Activated naive CD4-positive, alpha-beta T cell treated with anti-CD3 and anti-CD28 coated beads for 36 hours (primary cell): ENCODE data around the gene PRPF39. TPM values are rescaled to one million over a fixed set of nuclear protein-coding genes. Genes with fewer than 3 reads are reported as not detected.
"Not testable (repeated sequence)": the region's sequence is repeated elsewhere in the genome, so short reads cannot be mapped to it uniquely, and the experiment has no call there.

Experiments
- CTCF ChIA-PET: fragments of 350-600 bp; sonication (Branson Sonifier 250); formaldehyde crosslinking; loops from one replicate; lab custom pipeline; 2021; ENCODE audit warnings: antibody characterized with exemption; lab: Charles Lee
- DNase-seq: peaks from one replicate; pipeline ENCODE4 v3.0.0-alpha.2; 2020
- H3K27ac Mint-ChIP-seq: one replicate; pipeline ENCODE4 v1.8.0; 2021; ENCODE audit warnings: mild to moderate bottlenecking, mixed read lengths
- H3K27me3 Mint-ChIP-seq: one replicate; pipeline ENCODE4 v1.8.0; 2021; ENCODE audit warnings: low read depth, mixed read lengths
- H3K36me3 Mint-ChIP-seq: one replicate; pipeline ENCODE4 v1.8.0; 2021; ENCODE audit warnings: low read depth, mixed read lengths
- H3K4me1 Mint-ChIP-seq: one replicate; pipeline ENCODE4 v1.8.0; 2021; ENCODE audit warnings: low read depth, mixed read lengths
- H3K4me3 Mint-ChIP-seq: one replicate; pipeline ENCODE4 v1.8.0; 2021; ENCODE audit warnings: mild to moderate bottlenecking, moderate library complexity, mixed read lengths
- H3K9me3 Mint-ChIP-seq: one replicate; pipeline ENCODE4 v1.8.0; 2021; ENCODE audit warnings: mixed read lengths
- intact Hi-C: fragments of 100-400 bp; cut with micrococcal nuclease; formaldehyde crosslinking; loops from one replicate; pipeline ENCODE4 v1.15.1; 2023
- total RNA-seq, 2 experiments: library from RNA; stranded (reverse); gene quantifications; one replicate each; pipeline ENCODE4 v1.2.3, GENCODE V29; 2021

The PRPF39 gene
- total RNA-seq, 2 experiments from 2014 or later = 32.0 to 35.6 TPM

DNA sequence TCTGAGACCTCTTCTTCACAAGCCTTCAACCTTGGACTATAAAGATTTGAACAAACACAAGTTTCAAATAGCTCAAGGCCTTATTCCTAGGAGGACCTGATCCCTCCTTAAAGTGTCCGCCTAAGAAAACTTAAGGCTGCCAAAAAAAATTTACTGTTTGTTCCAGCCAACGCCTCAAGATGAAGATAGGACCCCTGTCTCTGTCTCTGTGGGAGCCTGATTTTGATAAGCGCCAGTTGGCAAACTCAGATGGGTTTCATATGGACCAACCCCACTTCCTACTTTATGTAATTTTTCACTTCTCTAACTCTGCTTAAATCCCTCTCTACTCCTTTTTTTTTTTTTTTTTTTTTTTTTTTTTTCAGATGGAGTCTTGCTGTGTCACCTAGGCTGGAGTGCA lies 39.4 kb downstream of the PRPF39 start:
- no peaks in the 10 kb centered on the region for H3K27me3 Mint-ChIP-seq
- DNase-seq = no peak
- no peaks in the 10 kb centered on the region for H3K4me1 Mint-ChIP-seq
- intact Hi-C loops = no loop called here
- H3K4me3 Mint-ChIP-seq = no peak overlapping the region
- CTCF ChIA-PET = interaction anchor here (0.5 to 0.7 kb wide), 2 partner anchors 27 to 187 kb away, joined by 3 read pairs; no protein-coding TSS in a partner anchor
- no peak overlapping the region for H3K27ac Mint-ChIP-seq
- peaks cover 39% of the 10 kb centered on the region for H3K36me3 Mint-ChIP-seq
- no peaks in the 10 kb centered on the region for H3K9me3 Mint-ChIP-seq

- CTCF ChIA-PET = interaction anchor here (0.6 kb wide), 1 partner anchor 229 kb away, joined by 3 read pairs; a partner anchor contains a TSS
- Mint-ChIP-seq H3K4me3 (no peak overlapping the region), H3K4me1 (peaks cover 3% of the 10 kb centered on the region), H3K9me3 (no peaks in the 10 kb centered on the region), H3K36me3 (peaks cover 23% of the 10 kb centered on the region), H3K27ac (no peak overlapping the region), H3K27me3 (no peaks in the 10 kb centered on the region)
- DNase-seq = no peak
- intact Hi-C loops = no loop called here
Observed at GRCh38 chr14:45125754-45126153, 41.8 kb downstream of the PRPF39 start.

- Mint-ChIP-seq H3K27ac (no peak overlapping the region), H3K9me3 (no peaks in the 10 kb centered on the region), H3K27me3 (no peaks in the 10 kb centered on the region), H3K4me1 (peaks cover 19% of the 10 kb centered on the region), H3K36me3 (peaks cover 13% of the 10 kb centered on the region), H3K4me3 (no peak overlapping the region)
- CTCF ChIA-PET = interaction anchor here (1.1 to 1.9 kb wide), 2 partner anchors 16 to 139 kb away, joined by 3 to 4 read pairs; no protein-coding TSS in a partner anchor
- intact Hi-C loops = no loop called here
- DNase-seq = no peak
Observed at GRCh38 chr14:45128963-45129629, 45.2 kb downstream of the PRPF39 start.

DNA sequence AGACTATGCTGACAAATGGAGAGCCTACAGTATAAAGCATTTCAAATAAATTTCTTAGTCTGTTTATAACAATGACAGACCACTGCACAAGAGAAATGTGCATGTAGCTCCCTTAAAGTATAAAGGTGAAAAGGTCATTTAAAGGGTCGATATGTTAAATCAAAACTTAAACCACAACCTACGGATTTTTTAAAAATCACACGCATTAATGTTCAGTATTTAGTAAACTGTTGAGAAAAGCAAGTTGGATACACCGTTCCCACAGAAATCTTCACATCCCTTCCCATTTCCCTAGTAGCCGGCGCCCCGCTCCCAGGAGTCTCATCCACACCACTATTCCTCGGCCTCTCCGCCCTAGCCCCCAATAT lies 49.8 kb downstream of the PRPF39 start:
- CTCF ChIA-PET = interaction anchor here (1.0 kb wide), 1 partner anchor 120 kb away, joined by 3 read pairs; no protein-coding TSS in a partner anchor
- DNase-seq = no peak
- Mint-ChIP-seq H3K27ac (peak overlapping the region; percentile 98), H3K27me3 (no peaks in the 10 kb centered on the region), H3K4me1 (peaks cover 32% of the 10 kb centered on the region), H3K9me3 (no peaks in the 10 kb centered on the region), H3K4me3 (peak overlapping the region; percentile 99), H3K36me3 (peaks cover 5% of the 10 kb centered on the region)
- intact Hi-C loops = loop anchor here (1.0 kb wide), 7 partner anchors 19 to 236 kb away; partner anchors contain the start of genes MIS18BP1, PRPF39 and TOGARAM1

DNA sequence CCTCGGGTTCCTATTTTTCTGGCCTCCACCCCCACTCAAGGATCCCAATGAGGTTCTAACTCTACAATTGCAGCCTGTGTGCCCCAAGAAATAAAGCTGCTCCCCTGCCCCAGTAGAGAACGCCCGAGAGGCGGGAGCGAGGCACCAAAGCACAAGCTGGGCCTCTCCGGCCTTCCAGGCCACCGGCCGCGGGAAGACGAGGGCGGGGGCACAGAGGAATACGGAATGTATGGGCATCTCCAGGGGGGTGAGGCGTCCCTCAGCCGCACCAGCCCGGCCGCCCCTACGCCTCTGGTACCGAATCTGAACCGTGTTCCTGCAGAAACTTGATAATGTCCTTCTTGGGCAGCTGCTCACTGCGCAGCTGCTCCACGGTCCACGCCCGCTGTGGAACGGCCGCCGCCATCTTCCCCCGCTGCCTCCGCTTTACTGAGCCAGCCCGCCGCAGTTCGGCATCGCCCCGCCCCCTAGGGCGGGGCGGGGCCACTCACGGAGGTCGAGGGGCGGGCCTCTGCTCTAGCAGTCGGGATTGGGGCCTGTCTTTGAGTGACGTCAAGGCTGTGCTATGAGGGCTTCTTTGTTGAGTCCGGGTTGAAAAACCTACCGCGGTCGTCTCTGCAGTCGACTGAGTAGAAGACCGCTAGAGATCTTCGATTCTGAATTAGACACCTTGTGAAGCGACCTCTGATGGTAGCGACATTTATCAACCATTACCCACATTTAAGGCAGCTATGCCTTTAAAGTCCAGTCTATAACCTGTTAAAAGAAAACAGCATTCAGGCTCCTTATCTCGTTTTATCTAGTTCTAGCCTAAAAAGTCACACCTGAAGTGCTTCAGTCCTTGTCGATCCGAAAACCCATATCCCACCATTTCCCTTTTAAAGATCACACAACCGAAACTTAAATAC lies 50.4 kb downstream of the PRPF39 start, which contains the start of gene FKBP3:
Gene FKBP3 (minus strand): TSS at position 431 of the 908 bp plus-strand sequence. CDS start 25 bp downstream, at position 406.
- peak; percentile 97 for DNase-seq
- peak within 1 kb of the TSS; percentile 99 for H3K4me3 Mint-ChIP-seq
- no peaks in the 10 kb centered on the region for H3K9me3 Mint-ChIP-seq
- intact Hi-C loops = loop anchor here (1.0 kb wide), 7 partner anchors 20 to 237 kb away; partner anchors contain the start of genes MIS18BP1, PRPF39 and TOGARAM1
- H3K27me3 Mint-ChIP-seq = no peaks in the 10 kb centered on the region
- peaks cover 5% of the 10 kb centered on the region for H3K36me3 Mint-ChIP-seq
- H3K4me1 Mint-ChIP-seq = peaks cover 37% of the 10 kb centered on the region
- CTCF ChIA-PET = interaction anchor here (1.0 kb wide), 1 partner anchor 119 kb away, joined by 3 read pairs; no protein-coding TSS in a partner anchor
- peak within 1 kb of the TSS; percentile 98 for H3K27ac Mint-ChIP-seq

GRCh38 chr14:45135156-45135555 lies 51.2 kb downstream of the PRPF39 start:
- intact Hi-C loops = loop anchor here (1.0 kb wide), 1 partner anchor 133 kb away; no protein-coding TSS in a partner anchor
- Mint-ChIP-seq H3K27ac (peak overlapping the region; percentile 98), H3K4me3 (peak overlapping the region; percentile 99), H3K27me3 (no peaks in the 10 kb centered on the region), H3K9me3 (no peaks in the 10 kb centered on the region), H3K4me1 (peaks cover 35% of the 10 kb centered on the region), H3K36me3 (peaks cover 7% of the 10 kb centered on the region)
- CTCF ChIA-PET = interaction anchor here (1.4 kb wide), 1 partner anchor 173 kb away, joined by 3 read pairs; the partner anchor contains the start of genes KLHL28 and TOGARAM1
- no peak for DNase-seq

DNA sequence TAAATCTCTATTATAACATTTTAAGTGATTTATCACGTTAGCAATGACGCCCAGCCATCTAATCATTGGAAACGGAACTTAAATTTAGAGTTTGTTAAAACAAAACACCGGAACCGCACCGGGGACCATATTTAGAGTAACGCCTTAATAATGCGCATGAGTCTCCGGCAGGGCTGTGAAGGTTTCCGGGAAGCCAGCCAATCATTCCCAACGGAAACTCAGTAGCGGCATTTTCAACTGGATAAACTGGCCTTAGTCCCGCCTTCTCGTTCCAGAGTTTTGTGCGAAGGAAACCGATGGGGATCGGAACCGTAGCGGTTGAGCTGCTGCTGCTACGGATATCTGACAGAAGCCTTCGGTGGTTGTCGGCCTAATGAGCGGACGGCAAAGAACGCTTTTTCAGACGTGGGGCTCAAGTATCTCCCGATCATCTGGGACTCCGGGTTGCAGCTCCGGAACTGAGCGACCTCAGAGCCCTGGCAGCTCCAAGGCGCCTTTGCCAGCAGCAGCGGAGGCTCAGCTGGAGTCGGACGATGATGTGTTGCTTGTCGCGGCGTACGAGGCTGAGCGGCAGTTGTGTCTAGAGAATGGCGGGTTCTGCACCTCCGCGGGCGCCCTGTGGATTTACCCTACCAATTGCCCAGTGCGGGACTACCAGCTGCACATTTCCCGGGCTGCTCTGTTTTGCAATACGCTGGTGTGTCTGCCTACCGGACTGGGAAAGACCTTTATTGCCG lies 51.9 kb downstream of the PRPF39 start, which contains the start of gene FANCM:
Gene FANCM (plus strand): TSS at position 272 of the 737 bp plus-strand sequence. CDS start 102 bp downstream, at position 374.
- DNase-seq = peak; percentile 94
- Mint-ChIP-seq H3K4me1 (peaks cover 36% of the 10 kb centered on the region), H3K36me3 (peaks cover 10% of the 10 kb centered on the region), H3K27me3 (no peaks in the 10 kb centered on the region), H3K9me3 (no peaks in the 10 kb centered on the region), H3K27ac (peak within 1 kb of the TSS; percentile 98), H3K4me3 (peak within 1 kb of the TSS; percentile 99)
- CTCF ChIA-PET = interaction anchor here (1.0 to 1.5 kb wide), 3 partner anchors 117 to 174 kb away, joined by 3 to 7 read pairs (median 3); partner anchors contain the start of genes KLHL28 and TOGARAM1
- intact Hi-C loops = loop anchor here (1.0 kb wide), 1 partner anchor 132 kb away; no protein-coding TSS in a partner anchor

DNA sequence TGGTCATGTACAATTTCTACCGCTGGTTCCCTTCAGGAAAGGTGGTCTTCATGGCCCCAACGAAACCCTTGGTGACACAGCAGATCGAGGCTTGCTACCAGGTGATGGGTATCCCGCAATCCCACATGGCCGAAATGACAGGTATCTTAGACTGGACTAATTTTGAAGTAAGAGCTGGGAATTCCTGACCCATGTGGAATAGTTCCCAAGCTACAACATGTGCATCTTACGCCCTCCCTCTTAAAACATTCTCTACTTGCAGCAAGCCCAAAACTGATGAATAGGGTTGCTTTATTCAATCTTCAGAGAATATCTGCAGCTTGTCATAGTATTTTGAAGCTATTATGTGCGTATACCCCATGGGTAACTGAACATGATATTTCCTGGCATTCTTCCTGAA lies 52.5 kb downstream of the PRPF39 start:
- DNase-seq = no peak
- H3K27me3 Mint-ChIP-seq = no peaks in the 10 kb centered on the region
- H3K4me3 Mint-ChIP-seq = peak overlapping the region; percentile 99
- peak overlapping the region; percentile 98 for H3K27ac Mint-ChIP-seq
- peaks cover 34% of the 10 kb centered on the region for H3K4me1 Mint-ChIP-seq
- no peaks in the 10 kb centered on the region for H3K9me3 Mint-ChIP-seq
- peaks cover 10% of the 10 kb centered on the region for H3K36me3 Mint-ChIP-seq
- CTCF ChIA-PET = interaction anchor here (0.6 to 1.5 kb wide), 5 partner anchors 106 to 175 kb away, joined by 3 to 7 read pairs (median 3); partner anchors contain the start of genes KLHL28, MIS18BP1 and TOGARAM1
- intact Hi-C loops = no loop called here

DNA sequence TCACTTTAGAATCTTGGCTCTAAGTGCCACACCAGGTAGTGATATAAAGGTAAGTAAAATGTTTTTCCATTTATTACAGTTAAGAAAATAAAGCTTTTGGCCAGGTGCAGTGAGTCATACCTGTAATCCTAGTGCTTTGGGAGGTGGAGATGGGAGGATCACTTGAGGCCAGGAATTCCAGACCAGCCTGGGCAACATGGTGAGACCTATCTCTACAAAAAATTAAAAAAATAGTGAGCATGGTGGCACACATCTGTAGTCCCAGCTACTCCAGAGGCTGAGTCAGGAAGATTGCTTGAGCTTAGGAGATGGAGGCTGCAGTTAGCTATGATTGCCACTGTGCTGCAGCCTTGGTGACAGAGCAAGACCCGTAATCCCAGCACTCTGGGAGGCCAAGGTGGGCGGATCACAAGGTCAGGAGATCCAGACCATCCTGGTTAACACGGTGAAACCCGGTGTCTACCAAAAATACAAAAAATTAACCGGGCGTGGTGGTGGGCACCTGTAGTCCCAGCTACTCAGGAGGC lies 56.8 kb downstream of the PRPF39 start:
- Mint-ChIP-seq H3K4me1 (peaks cover 29% of the 10 kb centered on the region), H3K36me3 (peaks cover 16% of the 10 kb centered on the region), H3K27ac (no peak overlapping the region), H3K4me3 (no peak overlapping the region), H3K27me3 (no peaks in the 10 kb centered on the region), H3K9me3 (no peaks in the 10 kb centered on the region)
- CTCF ChIA-PET = no interaction called here
- intact Hi-C loops = no loop called here
- DNase-seq = no peak

DNA sequence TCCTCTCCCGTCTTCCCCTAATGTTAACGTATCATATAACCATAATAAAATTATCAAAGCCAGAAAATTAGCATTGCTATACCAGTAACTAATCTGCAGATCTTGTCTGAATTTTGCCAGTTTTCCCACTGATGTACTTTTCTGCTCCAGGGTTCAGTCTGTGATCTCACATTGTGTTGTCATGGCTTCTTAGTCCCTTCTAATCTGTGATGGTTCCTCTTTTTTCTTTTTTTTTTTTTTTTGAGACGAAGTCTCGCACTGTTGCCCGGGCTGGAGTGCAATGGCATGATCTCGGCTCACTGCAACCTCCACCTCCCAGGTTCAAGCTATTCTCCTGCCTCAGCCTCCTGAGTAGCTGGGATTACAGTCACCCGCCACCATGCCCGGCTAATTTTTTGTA lies 58.2 kb downstream of the PRPF39 start:
- H3K9me3 Mint-ChIP-seq, H3K27ac Mint-ChIP-seq, DNase-seq, intact Hi-C loops, H3K27me3 Mint-ChIP-seq, CTCF ChIA-PET, H3K4me3 Mint-ChIP-seq: not testable (repeated sequence)
- Mint-ChIP-seq H3K36me3 (peaks cover 18% of the 10 kb centered on the region), H3K4me1 (peaks cover 28% of the 10 kb centered on the region)

DNA sequence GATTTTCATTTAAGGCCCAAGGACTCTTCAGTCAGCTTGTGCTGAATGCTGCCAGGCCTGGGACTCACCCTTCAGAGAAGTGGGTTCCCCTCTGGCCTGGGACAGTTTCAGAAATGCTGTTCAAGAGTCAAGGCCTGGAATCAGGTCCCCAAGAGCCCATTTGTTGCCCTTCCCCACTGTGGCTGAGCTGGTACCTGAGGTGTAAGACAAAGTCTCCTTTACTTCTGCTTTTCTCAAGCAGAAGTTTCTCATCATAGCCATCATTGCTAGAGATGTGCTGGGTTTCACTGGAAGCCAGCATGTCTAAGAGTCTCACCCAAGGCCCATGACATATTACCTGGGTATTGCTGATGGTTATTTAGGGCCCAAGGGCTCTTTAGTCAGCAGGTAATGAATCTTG lies 60.7 kb downstream of the PRPF39 start:
- Mint-ChIP-seq H3K36me3 (peaks cover 21% of the 10 kb centered on the region), H3K27me3 (no peaks in the 10 kb centered on the region), H3K27ac (no peak overlapping the region), H3K4me1 (peaks cover 11% of the 10 kb centered on the region), H3K9me3 (no peaks in the 10 kb centered on the region), H3K4me3 (no peak overlapping the region)
- intact Hi-C loops = no loop called here
- no peak for DNase-seq
- CTCF ChIA-PET = no interaction called here
